Activated CD8-positive, alpha-beta memory T cell treated with anti-CD3 and anti-CD28 coated beads, Interleukin-2, amount 50 U/mL, for 1 hour (primary cell): ENCODE data around the gene IPO5.

ENCODE experiments used
- DNase-seq: peaks from one replicate; pipeline ENCODE4 v3.0.0-alpha.2; 2020; ENCODE audit errors: extremely low read depth

IPO5 gene

DNA sequence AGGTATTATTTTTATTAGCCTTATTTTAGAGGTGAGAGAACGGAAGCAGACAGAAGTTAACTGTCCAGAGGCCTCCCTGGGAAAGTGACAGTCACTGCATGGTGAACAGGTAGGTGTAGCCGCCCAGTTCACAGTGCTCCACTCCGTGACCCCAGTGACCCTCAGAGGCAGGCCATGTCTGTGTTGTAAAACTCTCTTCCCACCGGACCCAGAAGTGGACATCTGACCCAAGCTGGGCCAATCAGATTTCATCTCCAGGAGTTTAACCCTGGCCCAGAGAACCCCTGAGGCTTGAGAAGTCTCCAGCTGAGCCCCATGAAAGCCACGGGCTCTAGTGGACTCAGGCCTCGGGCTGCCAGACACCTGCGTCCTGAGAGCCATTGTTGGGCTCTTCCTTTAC lies 105.8 kb downstream of the IPO5 start:
- no peak for DNase-seq

DNA sequence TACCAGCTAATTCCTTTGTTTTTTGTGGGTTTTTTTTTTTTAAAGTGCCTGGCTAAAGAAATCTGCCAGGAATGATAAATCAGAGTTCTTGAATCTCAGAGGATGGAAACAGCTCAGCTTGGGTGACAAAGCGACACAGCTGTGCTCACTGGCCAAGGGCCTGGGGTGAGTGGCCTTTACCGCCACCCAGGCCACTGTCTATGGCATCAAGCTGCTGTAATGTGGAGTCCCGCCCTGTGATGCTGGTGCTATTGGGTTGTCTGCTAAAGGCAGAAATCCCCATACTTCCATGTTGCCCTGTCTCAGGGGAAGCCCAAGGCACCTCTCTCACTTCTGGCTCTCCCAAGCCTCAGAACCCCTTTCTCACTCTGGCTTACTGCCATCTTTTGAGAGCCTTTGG lies 106.8 kb downstream of the IPO5 start:
- no peak for DNase-seq

DNA sequence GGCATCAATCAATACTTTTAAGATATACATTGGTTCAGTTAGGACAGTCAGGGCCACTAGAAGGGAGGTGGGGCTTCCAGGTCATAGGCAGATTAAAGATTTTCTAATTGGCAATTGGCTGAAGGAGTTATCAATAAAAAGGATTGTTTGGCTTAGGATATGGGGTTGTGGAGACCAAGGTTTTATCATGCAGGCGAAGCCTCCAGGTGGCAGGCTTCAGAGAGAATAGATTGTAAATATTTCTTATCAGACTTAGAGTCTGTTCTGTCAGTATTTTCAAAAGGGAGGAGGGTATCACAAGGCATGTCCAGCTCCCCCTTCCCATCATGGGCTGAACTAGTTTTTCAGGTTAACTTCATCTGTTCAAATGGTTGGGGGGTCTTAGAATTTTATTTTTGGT lies 112.0 kb downstream of the IPO5 start:
- no peak for DNase-seq

DNA sequence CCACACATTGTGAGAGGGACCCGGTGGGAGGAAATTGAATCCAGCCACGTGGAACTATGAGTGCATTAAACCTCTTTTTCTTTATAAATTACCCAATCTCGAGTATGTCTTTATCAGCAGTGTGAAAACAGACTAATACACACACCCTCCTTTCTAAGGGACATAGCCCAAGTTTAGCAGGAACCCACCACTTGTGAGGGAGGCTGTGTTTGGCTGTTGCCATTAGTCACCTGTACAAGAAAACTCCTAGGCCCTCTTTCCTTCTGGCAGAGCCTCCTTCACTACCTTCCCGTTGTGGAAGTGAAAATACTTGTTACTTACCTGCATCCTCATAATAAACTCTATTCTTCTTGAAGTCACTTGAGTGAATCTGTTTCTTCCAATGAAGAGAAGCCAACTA lies 113.2 kb downstream of the IPO5 start:
- DNase-seq, result no peak

DNA sequence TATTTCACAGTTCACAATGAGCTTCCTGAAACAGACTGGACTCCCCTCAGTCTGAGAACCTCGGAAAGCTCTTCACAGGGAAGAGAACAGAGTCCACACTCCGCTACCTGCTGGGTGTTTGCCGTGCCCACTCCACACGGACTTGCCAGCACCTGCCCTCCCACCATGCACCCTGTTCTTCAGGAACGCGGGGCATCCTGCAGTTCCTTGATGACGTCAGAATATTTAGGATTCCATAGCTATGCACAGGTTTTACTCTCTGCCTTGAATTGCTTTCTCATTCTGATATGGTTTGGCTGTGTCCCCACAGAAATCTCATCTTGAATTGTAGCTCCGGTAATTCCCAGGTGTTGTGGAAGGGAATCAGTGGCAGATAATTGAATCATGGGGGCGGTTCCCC lies 115.0 kb downstream of the IPO5 start:
- DNase-seq, result no peak

DNA sequence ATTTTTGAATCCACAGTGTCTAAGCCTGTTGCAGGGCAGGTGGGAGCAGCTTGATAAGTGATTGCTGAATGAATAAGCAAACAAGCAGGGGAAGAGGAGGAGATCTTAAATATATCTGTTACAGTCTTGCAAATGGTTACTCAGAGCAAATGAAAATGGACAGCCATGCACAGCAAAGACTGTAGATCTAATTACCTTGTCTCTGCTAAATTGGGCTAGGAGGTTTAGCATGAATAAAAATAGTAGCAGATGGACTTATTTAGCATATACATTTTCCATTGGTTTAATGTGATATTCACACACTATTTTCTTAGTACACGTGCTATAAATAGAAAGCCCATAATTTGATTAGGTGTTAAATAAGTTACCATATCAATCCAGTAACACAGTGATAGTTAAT lies 116.5 kb downstream of the IPO5 start:
- DNase-seq, result no peak

DNA sequence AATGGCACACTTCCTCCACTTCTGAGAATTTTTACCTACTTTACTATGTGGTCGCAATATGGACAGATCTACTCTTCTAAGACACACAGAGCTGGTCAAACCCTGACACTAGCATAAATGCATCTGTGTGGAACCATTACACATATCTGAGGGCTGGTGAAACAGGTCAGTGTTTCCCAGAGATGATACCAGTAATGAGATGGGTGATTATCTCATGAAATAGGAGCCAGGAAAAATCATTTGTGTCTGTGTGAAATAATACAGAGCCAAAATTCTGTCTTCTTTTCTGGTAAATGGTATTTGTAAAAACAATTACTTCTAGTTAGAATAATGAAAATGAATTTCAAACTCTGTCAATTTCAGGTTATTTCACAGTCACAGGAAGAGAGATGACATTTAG lies 117.8 kb downstream of the IPO5 start:
- no peak for DNase-seq

DNA sequence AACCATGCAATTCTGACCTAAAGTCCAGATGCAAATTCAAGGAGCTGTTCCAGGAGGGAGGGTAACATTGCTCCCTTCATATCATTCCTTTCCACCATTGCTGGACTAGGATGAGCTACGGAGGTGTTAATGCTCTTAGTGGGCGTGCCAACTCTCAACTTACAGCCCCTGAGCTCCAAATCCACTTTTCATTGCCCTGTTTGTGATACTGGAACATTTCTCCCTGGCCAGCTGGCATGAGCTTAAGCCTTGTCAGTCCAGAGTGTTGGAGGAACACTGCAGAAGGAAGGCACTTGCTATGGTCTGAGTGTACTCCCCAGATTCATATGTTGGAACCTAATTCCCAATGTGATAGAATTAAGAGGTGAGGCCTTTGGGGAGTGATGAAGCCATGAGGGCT lies 119.0 kb downstream of the IPO5 start:
- no peak for DNase-seq
